Endothelial cell of umbilical vein (primary cell): ENCODE data around the gene SEMA3E. TPM values are rescaled to one million over a fixed set of nuclear protein-coding genes. Genes with fewer than 3 reads are reported as not detected.

ENCODE experiments used
- BruUV-seq: library from RNA; stranded (reverse); fragments of 400-500 nt; replicated peaks from 2 replicates; lab custom pipeline; 2021; lab: Mats Ljungman, UMichigan
- CTCF ChIA-PET: fragments of 300-600, 350-600 bp; sonication (Branson Sonifier 250); formaldehyde crosslinking; loops from one replicate; lab custom pipeline; 2021; ENCODE audit warnings: antibody characterized with exemption, inconsistent platforms; lab: Charles Lee
- POLR2A ChIA-PET: fragments of 300-600, 350-600 bp; sonication (Branson Sonifier 250); formaldehyde crosslinking; loops from one replicate; lab custom pipeline; 2021; ENCODE audit warnings: antibody characterized with exemption, inconsistent platforms; lab: Charles Lee
- DNase-seq: peaks from one replicate; pipeline ENCODE4 v3.0.0-alpha.2; 2011; ENCODE audit warnings: low read depth, low spot score
- FAIRE-seq: peaks from 2 replicates; lab custom pipeline; 2011; peaks lifted over from hg19 to GRCh38; lab: Jason Lieb, UNC
- H2AFZ ChIP-seq: 2 replicates; pipeline ENCODE4 v1.6.0; 2012; ENCODE audit warnings: low read depth, low read length, control low read depth, inconsistent platforms
- H3K27ac ChIP-seq: 2 replicates; pipeline ENCODE4 v1.5.1; 2011; ENCODE audit warnings: low read depth, mild to moderate bottlenecking, control low read depth, low read length, moderate library complexity; ENCODE audit not compliant: insufficient read depth
- H3K27me3 ChIP-seq, 2 experiments: 2 replicates each; pipeline versions ENCODE4 v1.6.0 to v1.6.1; 2011; ENCODE audit warnings: low read length in 2 of 2, mixed read lengths in 1 of 2; ENCODE audit not compliant: control insufficient read depth in 2 of 2, insufficient read depth in 2 of 2
- H3K36me3 ChIP-seq, 2 experiments: 2 replicates in 1 of 2; 3 replicates in 1 of 2; pipeline ENCODE4 v1.5.1; 2011; ENCODE audit warnings: low read length in 2 of 2, mild to moderate bottlenecking in 1 of 2, moderate library complexity in 1 of 2; ENCODE audit not compliant: control insufficient read depth in 2 of 2, insufficient read depth in 2 of 2; ENCODE audit errors: extremely low read depth in 1 of 2
- H3K4me1 ChIP-seq: 3 replicates; pipeline ENCODE4 v1.5.1; 2011; ENCODE audit warnings: mild to moderate bottlenecking, low read length; ENCODE audit not compliant: control insufficient read depth, insufficient read depth; ENCODE audit errors: extremely low read depth
- H3K4me2 ChIP-seq: 2 replicates; pipeline ENCODE4 v1.6.1; 2011; ENCODE audit warnings: low read length, control low read depth, mixed read lengths; ENCODE audit not compliant: insufficient read depth
- H3K4me3 ChIP-seq, 3 experiments: fragments of 200-600 bp in 1 of 3; sonication (generic), shearing (Covaris generic) in 1 of 3; replicated peaks in 1 of 3; 2 replicates each; pipeline ENCODE4 v1.5.1; 2011 to 2016; ENCODE audit warnings: control low read depth in 3 of 3, low read length in 3 of 3, mild to moderate bottlenecking in 2 of 3, inconsistent platforms in 1 of 3, low read depth in 1 of 3, moderate library complexity in 1 of 3; ENCODE audit not compliant: insufficient read depth in 1 of 3
- H3K79me2 ChIP-seq: 2 replicates; pipeline ENCODE4 v1.6.0; 2012; ENCODE audit warnings: low read length, inconsistent platforms; ENCODE audit not compliant: control insufficient read depth, insufficient read depth
- H3K9ac ChIP-seq: replicated peaks from 2 replicates; pipeline ENCODE3; 2011; ENCODE audit warnings: low read length, control low read depth; ENCODE audit not compliant: insufficient read depth; ENCODE audit errors: extremely low read depth
- H3K9me1 ChIP-seq: replicated peaks from 3 replicates; pipeline ENCODE4 v1.6.0; 2011; ENCODE audit warnings: mild to moderate bottlenecking, low read length; ENCODE audit not compliant: control insufficient read depth, insufficient read depth; ENCODE audit errors: extremely low read depth
- H3K9me3 ChIP-seq: replicated peaks from 2 replicates; pipeline ENCODE4 v1.5.1; 2012; ENCODE audit warnings: low read length, inconsistent platforms; ENCODE audit not compliant: control insufficient read depth, insufficient read depth
- H4K20me1 ChIP-seq: replicated peaks from 2 replicates; pipeline ENCODE3; 2011; ENCODE audit warnings: mild to moderate bottlenecking, low read length; ENCODE audit not compliant: control insufficient read depth, insufficient read depth; ENCODE audit errors: extremely low read depth
- CTCF ChIP-seq, 2 donors: IDR thresholded peaks; 1 replicate in 1 of 2; 2 replicates in 1 of 2; pipeline ENCODE4 v1.5.1; 2011; ENCODE audit warnings: low read length in 2 of 2, mild to moderate bottlenecking in 2 of 2, moderate library complexity in 2 of 2, control low read depth in 1 of 2, inconsistent platforms in 1 of 2, low read depth in 1 of 2; ENCODE audit not compliant: insufficient read depth in 1 of 2; ENCODE audit errors: extremely low read depth in 1 of 2
- EZH2 ChIP-seq: IDR thresholded peaks from 2 replicates; pipeline ENCODE4 v1.6.1; 2012; ENCODE audit warnings: borderline replicate concordance, low read depth, mild to moderate bottlenecking, moderate library complexity, low read length, inconsistent platforms; ENCODE audit not compliant: severe bottlenecking
- FOS ChIP-seq: IDR thresholded peaks from 2 replicates; pipeline ENCODE4 v1.6.1; 2011; ENCODE audit warnings: mild to moderate bottlenecking, low read length, moderate library complexity, borderline replicate concordance; ENCODE audit not compliant: insufficient read depth
- GATA2 ChIP-seq: IDR thresholded peaks from 2 replicates; pipeline ENCODE4 v1.7.0; 2011; ENCODE audit warnings: low read depth, mild to moderate bottlenecking, moderate library complexity, mixed read lengths, low read length; ENCODE audit not compliant: insufficient read length, insufficient read depth
- JUN ChIP-seq: IDR thresholded peaks from 2 replicates; pipeline ENCODE4 v1.6.1; 2011; ENCODE audit warnings: borderline replicate concordance, low read depth; ENCODE audit not compliant: insufficient read length, insufficient read depth
- POLR2A ChIP-seq: IDR thresholded peaks from 2 replicates; pipeline ENCODE4 v1.6.1; 2012; ENCODE audit warnings: low read depth, mild to moderate bottlenecking, control low read depth, low read length
- dilution Hi-C: fragments of 300-500 bp; cut with MboI; formaldehyde crosslinking; loops from one replicate; pipeline ENCODE4 v1.15.0; 2019; ENCODE audit warnings: low sequenced_read_pairs; ENCODE audit not compliant: extremely low pct_ligation_motif_present
- intact Hi-C: fragments of 100-400 bp; cut with micrococcal nuclease; formaldehyde crosslinking; loops from one replicate; pipeline ENCODE4 v1.10.0; 2022
- polyA plus RNA-seq, 4 experiments: library from polyadenylated mRNA; depleted of rRNA in 3 of 4; stranded (reverse) in 3 of 4; unstranded in 1 of 4; fragments of >200 nt; gene quantifications; 2 replicates each; pipeline versions ENCODE4 v1.2.1 to v1.2.3, GENCODE V29; 2011 to 2012; ENCODE audit warnings: missing spikeins in 1 of 4
- total RNA-seq: library from RNA; stranded (reverse); gene quantifications from 2 replicates; pipeline ENCODE4 v1.2.3, GENCODE V29; 2021

The SEMA3E gene
- total and polyA plus RNA-seq, 2 donors (not counting 3 experiments of a cell fraction or from before 2014, with no cell fraction given): not detected

DNA sequence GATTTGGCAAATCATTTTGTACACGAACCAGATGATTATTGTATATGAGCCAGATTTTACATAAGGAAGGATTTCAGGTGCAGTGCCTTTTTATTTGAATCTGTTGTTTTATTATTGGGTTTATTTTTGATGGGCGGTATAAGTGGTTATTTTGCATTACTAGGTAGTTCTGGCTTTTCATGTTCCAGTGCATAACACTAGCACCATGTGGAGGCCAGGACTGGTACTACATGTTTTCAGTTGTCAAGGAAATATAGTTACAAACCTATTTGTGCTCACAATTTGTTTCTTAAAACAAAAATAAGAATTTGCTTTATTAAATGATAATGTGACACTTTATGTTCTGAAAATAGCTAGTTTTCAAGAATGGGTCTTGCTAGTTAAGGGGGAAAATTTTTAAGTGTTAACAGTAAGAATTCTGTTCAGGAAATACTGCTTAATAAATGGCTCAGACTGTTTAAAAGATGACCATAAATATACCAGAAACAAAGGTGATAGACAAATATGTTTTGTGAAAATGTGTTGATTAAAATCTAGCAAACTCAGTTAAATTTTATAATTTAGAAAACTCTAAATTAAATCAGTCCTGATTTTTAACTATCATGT, 7.1 kb upstream of the SEMA3E start:
- no peak overlapping the region for H3K9ac ChIP-seq
- CTCF ChIA-PET: interaction anchor here (0.6 to 1.3 kb wide), 7 partner anchors 9 to 845 kb away, joined by 3 to 6 read pairs (median 3); no protein-coding TSS in a partner anchor
- H3K4me1 ChIP-seq: no peaks in the 10 kb centered on the region
- dilution Hi-C loops: no loop called here
- no peak overlapping the region for H3K4me2 ChIP-seq
- no peaks in the 10 kb centered on the region for H3K36me3 ChIP-seq
- POLR2A ChIA-PET: no interaction called here
- TF ChIP-seq CTCF (IDR thresholded peaks at IDR 0.05; ENCODE audit: extremely low read depth in 1 of 2, insufficient read depth in 1 of 2, low read depth in 1 of 2, low read length in 2 of 2) (peak; percentile 52 to 64), GATA2 (no peak), EZH2 (no peak)
- intact Hi-C loops: loop anchor here (1.0 to 5.0 kb wide), 3 partner anchors 139 to 914 kb away; no protein-coding TSS in a partner anchor
- no peaks in the 10 kb centered on the region for H3K9me3 ChIP-seq
- no peaks in the 10 kb centered on the region for H3K9me1 ChIP-seq
- H4K20me1 ChIP-seq: no peaks in the 10 kb centered on the region
- no peak overlapping the region for H3K4me3 ChIP-seq
- no TSS peak for BruUV-seq
- DNase-seq: peak; percentile 64
- no peak overlapping the region for H3K27ac ChIP-seq
- H2AFZ ChIP-seq: no peak overlapping the region
- peaks cover 10 to 14% of the 10 kb centered on the region in 2 experiments for H3K27me3 ChIP-seq
- H3K79me2 ChIP-seq: no peaks in the 10 kb centered on the region
- peak; percentile 61 for FAIRE-seq

- Histone ChIP-seq H4K20me1 (no peaks in the 10 kb centered on the region), H3K4me1 (no peaks in the 10 kb centered on the region), H3K9me1 (no peaks in the 10 kb centered on the region), H3K9ac (no peak overlapping the region), H2AFZ (no peak overlapping the region), H3K27me3 (peaks cover 18 to 42% of the 10 kb centered on the region in 2 experiments), H3K9me3 (no peaks in the 10 kb centered on the region), H3K36me3 (no peaks in the 10 kb centered on the region), H3K4me2 (no peak overlapping the region), H3K4me3 (no peak overlapping the region), H3K27ac (no peak overlapping the region), H3K79me2 (no peaks in the 10 kb centered on the region)
- ChIA-PET POLR2A (no interaction called here), CTCF (interaction anchor here (1.2 to 1.6 kb wide), 2 partner anchors 223 to 237 kb away, joined by 4 read pairs; no protein-coding TSS in a partner anchor)
- no peak for TF ChIP-seq FOS
- no peak for TF ChIP-seq POLR2A
- TF ChIP-seq GATA2: no peak
- TF ChIP-seq JUN: no peak
- FAIRE-seq (no peak), DNase-seq (no peak)
- intact Hi-C loops: no loop called here
- dilution Hi-C loops: no loop called here
- no TSS peak for BruUV-seq
Measured at GRCh38 chr7:83652481-83652880, 3.5 kb upstream of the SEMA3E start.
